Osteoblast (primary cell): ENCODE measurements around the gene DHRS7C. TPM values are rescaled to one million over a fixed set of nuclear protein-coding genes. Genes with fewer than 3 reads are reported as not detected.

Source experiments
- DNase-seq: peaks from one replicate; pipeline ENCODE4 v3.0.0; 2011; ENCODE audit warnings: low spot score, mixed read lengths; ENCODE audit not compliant: insufficient read length; ENCODE audit errors: missing footprints
- H2AFZ ChIP-seq: 2 replicates; pipeline ENCODE4 v1.6.0; 2011; ENCODE audit warnings: mild to moderate bottlenecking, low read length
- H3K27ac ChIP-seq: 2 replicates; pipeline ENCODE4 v1.5.1; 2011; ENCODE audit warnings: mild to moderate bottlenecking, low read depth, low read length, moderate library complexity
- H3K27me3 ChIP-seq: 2 replicates; pipeline ENCODE4 v1.6.0; 2012; ENCODE audit warnings: mild to moderate bottlenecking, control low read depth, inconsistent platforms, low read length, moderate library complexity; ENCODE audit not compliant: insufficient read depth
- H3K36me3 ChIP-seq: 2 replicates; pipeline ENCODE4 v1.5.1; 2011; ENCODE audit warnings: mild to moderate bottlenecking, low read length, control low read depth, moderate library complexity; ENCODE audit not compliant: insufficient read depth
- H3K4me1 ChIP-seq: 2 replicates; pipeline ENCODE4 v1.5.1; 2011; ENCODE audit warnings: mild to moderate bottlenecking, low read length, control low read depth, moderate library complexity; ENCODE audit not compliant: insufficient read depth
- H3K4me2 ChIP-seq: 2 replicates; pipeline ENCODE4 v1.6.0; 2011; ENCODE audit warnings: mild to moderate bottlenecking, low read length; ENCODE audit not compliant: insufficient read depth
- H3K4me3 ChIP-seq: fragments of 200-600 bp; sonication (generic); 3 replicates; pipeline ENCODE4 v1.5.1; 2012; ENCODE audit warnings: mild to moderate bottlenecking, low read length, inconsistent platforms; ENCODE audit not compliant: insufficient read depth
- H3K79me2 ChIP-seq: 2 replicates; pipeline ENCODE4 v1.6.0; 2012; ENCODE audit warnings: mild to moderate bottlenecking, low read length, control low read depth, inconsistent platforms; ENCODE audit not compliant: insufficient read depth
- H3K9me3 ChIP-seq: 2 replicates; pipeline ENCODE4 v1.5.1; 2011; ENCODE audit warnings: low read depth, low read length, control low read depth
- H4K20me1 ChIP-seq: 2 replicates; pipeline ENCODE4 v1.6.0; 2012; ENCODE audit warnings: mild to moderate bottlenecking, low read length, control low read depth; ENCODE audit not compliant: insufficient read depth
- total RNA-seq: library from RNA; depleted of rRNA; stranded (reverse); fragments of >200 nt; gene quantifications from 2 replicates; pipeline ENCODE4 v1.2.3, GENCODE V29; 2012
- TF ChIP-seq, protein P1 (sequence below): IDR thresholded peaks from 2 replicates; pipeline ENCODE4 v1.5.1; 2011; ENCODE audit warnings: mild to moderate bottlenecking, low read depth, low read length, moderate library complexity; ENCODE audit errors: extremely low read depth

The DHRS7C gene
- total RNA-seq, 1 donor, result not detected

DNA sequence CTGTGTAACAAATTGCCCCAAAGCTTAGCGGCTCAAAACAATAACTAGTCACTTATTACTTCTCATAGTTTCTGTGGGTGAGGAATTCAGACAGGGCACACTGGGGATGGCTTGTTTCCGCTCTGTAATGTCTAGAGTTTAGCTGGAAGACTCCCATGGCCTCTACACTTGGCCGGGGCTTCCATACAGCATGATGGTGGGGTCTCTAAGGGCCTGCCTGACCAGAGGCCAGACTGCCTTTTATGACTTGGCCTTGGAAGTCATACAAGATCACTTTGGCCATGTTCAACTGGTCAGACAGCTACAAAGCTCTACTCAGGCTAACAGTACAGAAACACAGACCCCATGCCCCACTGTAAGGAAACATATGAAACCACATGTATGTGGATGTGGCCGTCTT is 42.5 kb upstream of the DHRS7C start:
- H3K27me3 ChIP-seq, result no peaks in the 10 kb centered on the region
- H2AFZ ChIP-seq, result no peak overlapping the region

DNA sequence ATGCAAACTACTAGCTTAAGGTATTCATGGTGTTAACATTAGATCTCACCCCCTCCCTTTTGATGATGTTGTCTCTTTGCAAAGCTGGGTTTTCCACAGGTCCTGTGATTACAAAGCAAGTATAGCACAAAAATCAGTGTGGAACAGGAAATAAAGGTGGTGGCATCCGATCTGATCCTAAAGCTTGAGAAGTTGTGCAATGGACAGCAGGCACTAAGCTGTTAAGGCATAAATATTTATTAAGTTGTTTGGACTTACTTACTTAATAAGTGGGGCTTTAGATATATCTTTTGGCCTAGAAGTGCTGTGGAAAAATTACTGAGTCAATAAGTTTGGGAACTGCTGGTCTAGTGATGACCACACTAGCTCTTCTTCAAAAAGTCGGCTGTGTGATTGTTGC is 39.3 kb upstream of the DHRS7C start:
- DNase-seq, result no peak
- no peaks in the 10 kb centered on the region for H4K20me1 ChIP-seq
- H3K79me2 ChIP-seq, result no peaks in the 10 kb centered on the region
- no peaks in the 10 kb centered on the region for H3K4me1 ChIP-seq
- no peak overlapping the region for H2AFZ ChIP-seq
- no peaks in the 10 kb centered on the region for H3K36me3 ChIP-seq
- TF ChIP-seq, protein P1, sequence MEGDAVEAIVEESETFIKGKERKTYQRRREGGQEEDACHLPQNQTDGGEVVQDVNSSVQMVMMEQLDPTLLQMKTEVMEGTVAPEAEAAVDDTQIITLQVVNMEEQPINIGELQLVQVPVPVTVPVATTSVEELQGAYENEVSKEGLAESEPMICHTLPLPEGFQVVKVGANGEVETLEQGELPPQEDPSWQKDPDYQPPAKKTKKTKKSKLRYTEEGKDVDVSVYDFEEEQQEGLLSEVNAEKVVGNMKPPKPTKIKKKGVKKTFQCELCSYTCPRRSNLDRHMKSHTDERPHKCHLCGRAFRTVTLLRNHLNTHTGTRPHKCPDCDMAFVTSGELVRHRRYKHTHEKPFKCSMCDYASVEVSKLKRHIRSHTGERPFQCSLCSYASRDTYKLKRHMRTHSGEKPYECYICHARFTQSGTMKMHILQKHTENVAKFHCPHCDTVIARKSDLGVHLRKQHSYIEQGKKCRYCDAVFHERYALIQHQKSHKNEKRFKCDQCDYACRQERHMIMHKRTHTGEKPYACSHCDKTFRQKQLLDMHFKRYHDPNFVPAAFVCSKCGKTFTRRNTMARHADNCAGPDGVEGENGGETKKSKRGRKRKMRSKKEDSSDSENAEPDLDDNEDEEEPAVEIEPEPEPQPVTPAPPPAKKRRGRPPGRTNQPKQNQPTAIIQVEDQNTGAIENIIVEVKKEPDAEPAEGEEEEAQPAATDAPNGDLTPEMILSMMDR, result no peak
- H3K4me2 ChIP-seq, result no peak overlapping the region
- no peak overlapping the region for H3K27ac ChIP-seq
- H3K27me3 ChIP-seq, result no peaks in the 10 kb centered on the region
- no peaks in the 10 kb centered on the region for H3K9me3 ChIP-seq
- no peak overlapping the region for H3K4me3 ChIP-seq

More for the DNA sequence above, 42.5 kb upstream of the DHRS7C start:
- peaks cover 18% of the 10 kb centered on the region for H3K4me1 ChIP-seq
- DNase-seq, result no peak
- H3K9me3 ChIP-seq, result no peaks in the 10 kb centered on the region
- TF ChIP-seq, protein P1, result no peak
- H3K36me3 ChIP-seq, result no peaks in the 10 kb centered on the region
- H3K4me2 ChIP-seq, result no peak overlapping the region
- no peak overlapping the region for H3K27ac ChIP-seq
- H3K4me3 ChIP-seq, result no peak overlapping the region
- no peaks in the 10 kb centered on the region for H4K20me1 ChIP-seq
- no peaks in the 10 kb centered on the region for H3K79me2 ChIP-seq

GRCh38 chr17:9829343-9829742 is 38.0 kb upstream of the DHRS7C start:
- Histone ChIP-seq H3K4me1 (no peaks in the 10 kb centered on the region), H4K20me1 (no peaks in the 10 kb centered on the region), H3K36me3 (no peaks in the 10 kb centered on the region), H3K9me3 (no peaks in the 10 kb centered on the region), H3K4me3 (no peak overlapping the region), H3K27ac (no peak overlapping the region), H3K27me3 (no peaks in the 10 kb centered on the region), H3K79me2 (no peaks in the 10 kb centered on the region), H3K4me2 (no peak overlapping the region), H2AFZ (no peak overlapping the region)
- TF ChIP-seq, protein P1, result no peak
- no peak for DNase-seq

- DNase-seq, result no peak
- Histone ChIP-seq H3K4me2 (no peak overlapping the region), H2AFZ (peak overlapping the region; percentile 74)
These were observed 37.2 kb upstream of the DHRS7C start for GRCh38 chr17:9828296-9829295.

More at GRCh38 chr17:9828296-9829295, 37.2 kb upstream of the DHRS7C start:
- no peaks in the 10 kb centered on the region for H3K36me3 ChIP-seq
- no peaks in the 10 kb centered on the region for H4K20me1 ChIP-seq
- no peaks in the 10 kb centered on the region for H3K27me3 ChIP-seq
- no peak overlapping the region for H3K27ac ChIP-seq
- H3K4me1 ChIP-seq, result no peaks in the 10 kb centered on the region
- TF ChIP-seq, protein P1, result no peak
- no peaks in the 10 kb centered on the region for H3K79me2 ChIP-seq
- no peak overlapping the region for H3K4me3 ChIP-seq
- no peaks in the 10 kb centered on the region for H3K9me3 ChIP-seq
